OCI-LY7 (cell line): ENCODE data around the gene USP53. TPM values are rescaled to one million over a fixed set of nuclear protein-coding genes. Genes with fewer than 3 reads are reported as not detected.

Source experiments
- BruUV-seq: library from RNA; stranded (reverse); fragments of 400-500 nt; replicated peaks from 2 replicates; lab custom pipeline; 2021; lab: Mats Ljungman, UMichigan
- CTCF ChIA-PET: fragments of 300-600 bp; sonication (Branson Sonifier 250); formaldehyde crosslinking; loops from one replicate; lab custom pipeline; 2022; ENCODE audit warnings: antibody characterized with exemption; ENCODE audit not compliant: unreplicated experiment; lab: Charles Lee
- POLR2A ChIA-PET: fragments of 300-600 bp; sonication (Branson Sonifier 250); formaldehyde crosslinking; loops from one replicate; lab custom pipeline; 2022; ENCODE audit warnings: antibody characterized with exemption; lab: Charles Lee
- DNase-seq: peaks from one replicate; pipeline ENCODE4 v3.0.0-alpha.2; 2015; ENCODE audit warnings: low spot score
- H2AFZ ChIP-seq: fragments of 200-600 bp; sonication (generic), shearing (Covaris generic); 2 replicates; pipeline ENCODE4 v1.6.1; 2014; ENCODE audit warnings: mild to moderate bottlenecking, antibody characterized with exemption, low read length, moderate library complexity
- H3K27ac ChIP-seq: fragments of 200-600 bp; sonication (generic); 2 replicates; pipeline ENCODE4 v1.5.1; 2014; ENCODE audit warnings: mixed run types, low read depth, mild to moderate bottlenecking, moderate library complexity, low read length, inconsistent platforms; ENCODE audit not compliant: poor library complexity, severe bottlenecking
- H3K36me3 ChIP-seq: fragments of 200-600 bp; sonication (generic); 2 replicates; pipeline ENCODE4 v1.6.1; 2014; ENCODE audit warnings: mild to moderate bottlenecking, antibody characterized with exemption, low read length, moderate library complexity, mixed read lengths; ENCODE audit not compliant: insufficient read depth
- H3K4me1 ChIP-seq: fragments of 200-600 bp; sonication (generic); 2 replicates; pipeline ENCODE4 v1.5.1; 2014; ENCODE audit warnings: mild to moderate bottlenecking, low read length; ENCODE audit not compliant: insufficient read depth, poor library complexity, severe bottlenecking
- H3K4me2 ChIP-seq: fragments of 200-600 bp; sonication (generic); 2 replicates; pipeline ENCODE4 v1.6.1; 2014; ENCODE audit warnings: mild to moderate bottlenecking, low read length
- H3K4me3 ChIP-seq: fragments of 200-600 bp; sonication (generic); 2 replicates; pipeline ENCODE4 v1.5.1; 2014; ENCODE audit warnings: mild to moderate bottlenecking, low read depth, low read length; ENCODE audit not compliant: poor library complexity, severe bottlenecking
- H3K79me2 ChIP-seq: fragments of 200-600 bp; sonication (generic); 2 replicates; pipeline ENCODE4 v1.6.1; 2016; ENCODE audit warnings: low read depth, mild to moderate bottlenecking, low read length, moderate library complexity, mixed read lengths; ENCODE audit not compliant: insufficient read depth
- H3K9me2 ChIP-seq: fragments of 200-600 bp; sonication (generic); 2 replicates; pipeline ENCODE4 v1.6.1; 2016; ENCODE audit warnings: mild to moderate bottlenecking, low read length, mixed read lengths; ENCODE audit not compliant: insufficient read depth
- H3K9me3 ChIP-seq: fragments of 200-600 bp; sonication (generic); 2 replicates; pipeline ENCODE4 v1.6.1; 2014; ENCODE audit warnings: mild to moderate bottlenecking, mixed run types, low read length, mixed read lengths
- H4K20me1 ChIP-seq: fragments of 200-600 bp; sonication (generic); 2 replicates; pipeline ENCODE4 v1.6.1; 2014; ENCODE audit warnings: mild to moderate bottlenecking, antibody characterized with exemption, low read length, moderate library complexity, mixed read lengths; ENCODE audit not compliant: insufficient read depth
- EZH2phosphoT487 ChIP-seq: fragments of 200-600 bp; sonication (generic); IDR thresholded peaks from 2 replicates; pipeline ENCODE4 v1.6.1; 2018; ENCODE audit warnings: low read depth, borderline replicate concordance, mild to moderate bottlenecking, mixed run types, antibody characterized with exemption, low read length, moderate library complexity, mixed read lengths
- intact Hi-C: fragments of 100-400 bp; cut with micrococcal nuclease; formaldehyde crosslinking; loops from one replicate; pipeline ENCODE4 v1.10.0; 2022; ENCODE audit not compliant: unreplicated experiment
- total RNA-seq, 2 experiments: library from RNA; depleted of rRNA in 1 of 2; stranded (reverse); fragments of >200 nt in 1 of 2; shearing (Covaris generic) in 1 of 2; gene quantifications; 2 replicates each; pipeline ENCODE4 v1.2.3, GENCODE V29; 2014 to 2022
- TF ChIP-seq, protein P1 (sequence below): fragments of 200-600 bp; sonication (generic); conservative IDR thresholded peaks from 2 replicates; pipeline ENCODE4 v1.5.1; 2014; ENCODE audit warnings: mild to moderate bottlenecking, antibody characterized with exemption, low read length, moderate library complexity, mixed read lengths

USP53 gene
- total RNA-seq, 2 experiments from 2014 or later = 4.9 to 9.2 TPM

DNA sequence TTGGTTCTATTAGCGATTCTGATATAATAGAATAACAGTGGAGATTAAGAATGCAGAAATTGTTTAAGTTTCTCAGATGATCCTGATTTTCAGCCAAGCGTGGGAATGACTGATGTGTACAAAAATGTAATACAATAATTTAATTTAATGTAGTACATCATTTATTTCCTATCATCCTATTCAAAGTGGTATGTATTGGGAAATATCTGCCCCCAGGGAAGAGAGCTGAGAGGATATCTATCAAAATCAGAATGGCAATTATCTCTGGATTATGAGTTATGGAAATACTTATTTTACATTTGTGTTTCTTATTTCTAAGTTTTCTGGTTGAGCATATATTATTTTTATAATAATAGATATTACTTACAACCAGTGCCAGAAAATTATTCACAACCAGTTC, 105.5 kb downstream of the USP53 start:
- H3K4me2 ChIP-seq = no peak overlapping the region
- no peaks in the 10 kb centered on the region for H3K4me1 ChIP-seq
- H3K36me3 ChIP-seq = no peaks in the 10 kb centered on the region
- BruUV-seq = no TSS peak
- H4K20me1 ChIP-seq = no peaks in the 10 kb centered on the region
- no peaks in the 10 kb centered on the region for H3K79me2 ChIP-seq
- H3K9me2 ChIP-seq = no peaks in the 10 kb centered on the region
- CTCF ChIA-PET = no interaction called here
- DNase-seq = no peak
- POLR2A ChIA-PET = interaction anchor here (0.6 kb wide), 1 partner anchor 184 kb away, joined by 4 read pairs; no protein-coding TSS in a partner anchor
- no peaks in the 10 kb centered on the region for H3K9me3 ChIP-seq
- intact Hi-C loops = loop anchor here (10.0 kb wide), 2 partner anchors 57 to 467 kb away; no protein-coding TSS in a partner anchor
- no peak overlapping the region for H3K4me3 ChIP-seq
- no peak overlapping the region for H3K27ac ChIP-seq
- H2AFZ ChIP-seq = no peak overlapping the region
- TF ChIP-seq, protein P1, sequence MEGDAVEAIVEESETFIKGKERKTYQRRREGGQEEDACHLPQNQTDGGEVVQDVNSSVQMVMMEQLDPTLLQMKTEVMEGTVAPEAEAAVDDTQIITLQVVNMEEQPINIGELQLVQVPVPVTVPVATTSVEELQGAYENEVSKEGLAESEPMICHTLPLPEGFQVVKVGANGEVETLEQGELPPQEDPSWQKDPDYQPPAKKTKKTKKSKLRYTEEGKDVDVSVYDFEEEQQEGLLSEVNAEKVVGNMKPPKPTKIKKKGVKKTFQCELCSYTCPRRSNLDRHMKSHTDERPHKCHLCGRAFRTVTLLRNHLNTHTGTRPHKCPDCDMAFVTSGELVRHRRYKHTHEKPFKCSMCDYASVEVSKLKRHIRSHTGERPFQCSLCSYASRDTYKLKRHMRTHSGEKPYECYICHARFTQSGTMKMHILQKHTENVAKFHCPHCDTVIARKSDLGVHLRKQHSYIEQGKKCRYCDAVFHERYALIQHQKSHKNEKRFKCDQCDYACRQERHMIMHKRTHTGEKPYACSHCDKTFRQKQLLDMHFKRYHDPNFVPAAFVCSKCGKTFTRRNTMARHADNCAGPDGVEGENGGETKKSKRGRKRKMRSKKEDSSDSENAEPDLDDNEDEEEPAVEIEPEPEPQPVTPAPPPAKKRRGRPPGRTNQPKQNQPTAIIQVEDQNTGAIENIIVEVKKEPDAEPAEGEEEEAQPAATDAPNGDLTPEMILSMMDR = no peak
- TF ChIP-seq EZH2phosphoT487 = no peak

DNA sequence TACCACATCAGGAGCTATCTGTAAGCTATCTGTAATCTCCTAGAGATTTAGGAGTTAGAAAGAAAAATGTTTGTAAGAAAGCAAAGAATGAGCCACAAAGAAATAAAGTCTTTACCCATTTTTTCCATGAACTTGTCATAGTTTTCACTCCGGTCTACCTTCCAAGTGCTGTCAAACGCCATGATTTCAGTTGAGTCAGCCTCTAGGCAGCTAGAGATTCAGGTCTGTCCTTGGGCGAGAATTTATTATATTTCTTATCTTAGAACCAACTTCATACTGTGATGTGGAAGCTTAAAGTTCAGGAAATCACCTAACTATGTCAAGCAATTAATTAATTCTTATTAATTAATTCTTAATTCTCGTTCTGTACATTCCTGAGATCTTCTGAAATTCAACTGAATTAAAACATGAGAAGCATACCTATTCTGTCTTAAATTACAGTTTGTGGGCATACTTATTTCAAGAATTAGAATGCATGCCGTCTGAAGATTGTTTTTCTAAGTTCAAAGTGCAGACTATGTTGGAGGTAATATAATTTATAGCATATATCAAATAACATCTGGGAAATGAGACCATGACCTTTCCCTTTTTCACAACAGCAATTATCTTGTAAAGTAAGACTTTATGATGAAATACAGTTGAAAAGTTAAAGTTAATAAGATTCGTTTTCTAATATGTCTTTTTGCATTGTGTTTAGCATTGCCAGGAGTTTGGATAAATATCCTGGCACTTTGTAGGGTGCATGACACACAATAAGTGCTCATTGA, 109.6 kb downstream of the USP53 start, which contains the start of gene FABP2:
FABP2 (minus strand) TSS at position 218 of the 767 bp plus-strand sequence; CDS start at position 182, 36 bp downstream.
- Histone ChIP-seq H3K79me2 (no peaks in the 10 kb centered on the region), H4K20me1 (no peaks in the 10 kb centered on the region), H3K4me3 (no peak within 1 kb of the TSS), H3K27ac (no peak within 1 kb of the TSS), H3K9me2 (no peaks in the 10 kb centered on the region), H3K4me1 (no peaks in the 10 kb centered on the region), H3K4me2 (no peak within 1 kb of the TSS), H3K9me3 (no peaks in the 10 kb centered on the region), H3K36me3 (no peaks in the 10 kb centered on the region), H2AFZ (no peak within 1 kb of the TSS)
- POLR2A ChIA-PET = interaction anchor here (1.7 to 2.1 kb wide), 2 partner anchors 9 to 11 kb away, joined by 3 to 7 read pairs; no protein-coding TSS in a partner anchor
- TF ChIP-seq, protein P1 = no peak
- TF ChIP-seq EZH2phosphoT487 = no peak
- no peak for DNase-seq
- BruUV-seq = no TSS peak
- CTCF ChIA-PET = interaction anchor here (0.6 kb wide), 1 partner anchor 89 kb away, joined by 3 read pairs; no protein-coding TSS in a partner anchor
- intact Hi-C loops = no loop called here

DNA sequence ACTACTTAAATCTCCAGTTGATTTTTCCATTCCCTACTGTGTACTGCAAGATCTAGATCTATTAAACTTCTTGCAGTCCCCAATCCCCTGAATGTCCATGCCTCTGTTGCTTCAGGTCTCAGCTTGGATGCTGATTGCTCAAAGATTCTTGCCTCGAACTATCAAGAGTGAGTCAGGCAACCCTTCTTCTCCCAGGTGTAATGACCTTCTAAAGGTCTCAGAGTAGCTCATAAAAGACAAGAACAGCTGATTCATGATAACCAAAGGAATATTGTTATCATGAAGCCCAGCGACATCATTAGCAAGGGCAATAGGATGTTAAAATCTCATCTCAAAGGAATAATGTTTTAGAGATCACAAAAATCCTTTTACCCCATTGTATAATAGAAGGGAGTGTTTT, 116.2 kb downstream of the USP53 start:
- ChIA-PET CTCF (no interaction called here), POLR2A (no interaction called here)
- Histone ChIP-seq H3K9me2 (no peaks in the 10 kb centered on the region), H2AFZ (no peak overlapping the region), H4K20me1 (no peaks in the 10 kb centered on the region), H3K36me3 (no peaks in the 10 kb centered on the region), H3K4me3 (no peak overlapping the region), H3K4me1 (no peaks in the 10 kb centered on the region), H3K4me2 (no peak overlapping the region), H3K27ac (no peak overlapping the region), H3K79me2 (no peaks in the 10 kb centered on the region), H3K9me3 (no peaks in the 10 kb centered on the region)
- no peak for DNase-seq
- no peak for TF ChIP-seq EZH2phosphoT487
- TF ChIP-seq, protein P1 = no peak
- intact Hi-C loops = no loop called here
- no TSS peak for BruUV-seq
